GM20000 (cell line): ENCODE results near the gene DUSP14.

Experiments
- DNase-seq: peaks from one replicate; pipeline ENCODE4 v3.0.0; 2012; ENCODE audit warnings: low spot score
- CTCF ChIP-seq: IDR thresholded peaks from 2 replicates; pipeline ENCODE4 v1.5.1; 2012; ENCODE audit warnings: mild to moderate bottlenecking, control low read depth; ENCODE audit errors: extremely low read depth, missing control alignments

The DUSP14 gene

GRCh38 chr17:37547986-37548385, 58.3 kb downstream of the DUSP14 start:
- DNase-seq = no peak
- TF ChIP-seq CTCF = no peak

GRCh38 chr17:37551788-37552187, 62.1 kb downstream of the DUSP14 start:
- no peak for DNase-seq
- no peak for TF ChIP-seq CTCF

- no peak for TF ChIP-seq CTCF
- DNase-seq = no peak
Observed at GRCh38 chr17:37553401-37553966, 63.8 kb downstream of the DUSP14 start.

GRCh38 chr17:37555386-37555785, 65.7 kb downstream of the DUSP14 start:
- no peak for TF ChIP-seq CTCF
- no peak for DNase-seq

- DNase-seq = no peak
- no peak for TF ChIP-seq CTCF
Observed at GRCh38 chr17:37557482-37557881, 67.8 kb downstream of the DUSP14 start.

GRCh38 chr17:37558299-37558698, 68.6 kb downstream of the DUSP14 start:
- no peak for DNase-seq
- no peak for TF ChIP-seq CTCF

- no peak for TF ChIP-seq CTCF
- no peak for DNase-seq
Observed at GRCh38 chr17:37562016-37562745, 72.5 kb downstream of the DUSP14 start.
